GM18861 (cell line): ENCODE data around the gene RASEF.

ENCODE experiments used
- ATAC-seq: cut with Tn5 transposase; IDR thresholded peaks from one replicate; pipeline ENCODE4 v1.9.1; 2021; ENCODE audit not compliant: unreplicated experiment

RASEF gene

DNA sequence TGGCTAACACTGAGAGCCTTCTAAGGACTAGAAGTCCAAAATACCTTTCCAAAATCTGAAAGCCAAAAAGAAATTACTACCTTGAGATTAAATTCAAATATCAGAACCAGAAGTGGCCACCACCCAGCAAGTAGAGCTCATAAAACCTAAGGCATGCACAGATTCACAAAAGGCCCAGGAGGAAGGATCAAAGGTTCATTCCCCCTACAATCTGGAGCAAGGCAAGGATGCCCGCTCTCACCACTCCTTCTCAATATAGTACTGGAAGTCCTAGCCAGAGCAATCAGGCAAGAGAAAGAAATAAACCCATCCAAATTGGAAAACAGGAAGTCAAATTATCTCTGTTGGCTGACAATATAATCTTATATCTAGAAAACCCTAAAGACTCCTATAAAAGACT, 6.0 kb downstream of the RASEF start:
- ATAC-seq = no peak

DNA sequence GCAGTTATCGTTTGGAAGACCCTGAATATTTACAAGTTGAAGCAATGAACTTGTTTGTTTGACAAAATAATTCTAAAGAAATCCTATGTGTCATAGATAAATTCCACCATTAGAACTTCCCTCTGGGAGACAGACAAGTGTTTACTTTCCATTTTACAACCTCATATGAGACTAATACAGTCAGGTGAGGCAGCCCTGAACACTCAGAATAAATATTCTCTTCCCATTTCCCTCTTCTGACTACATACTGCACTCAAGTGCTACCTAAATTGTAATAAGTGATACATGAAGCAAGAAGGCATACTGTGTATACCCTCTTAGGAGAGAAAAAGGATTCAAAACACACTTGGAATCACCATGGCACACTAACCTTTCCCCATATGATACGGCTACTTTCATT, 6.8 kb downstream of the RASEF start:
- no peak for ATAC-seq

- ATAC-seq = no peak
Measured at GRCh38 chr9:83047839-83048775, 14.8 kb downstream of the RASEF start.

- no peak for ATAC-seq
Measured at GRCh38 chr9:83043597-83043996, 19.3 kb downstream of the RASEF start.

GRCh38 chr9:83041771-83042170, 21.2 kb downstream of the RASEF start:
- no peak for ATAC-seq

DNA sequence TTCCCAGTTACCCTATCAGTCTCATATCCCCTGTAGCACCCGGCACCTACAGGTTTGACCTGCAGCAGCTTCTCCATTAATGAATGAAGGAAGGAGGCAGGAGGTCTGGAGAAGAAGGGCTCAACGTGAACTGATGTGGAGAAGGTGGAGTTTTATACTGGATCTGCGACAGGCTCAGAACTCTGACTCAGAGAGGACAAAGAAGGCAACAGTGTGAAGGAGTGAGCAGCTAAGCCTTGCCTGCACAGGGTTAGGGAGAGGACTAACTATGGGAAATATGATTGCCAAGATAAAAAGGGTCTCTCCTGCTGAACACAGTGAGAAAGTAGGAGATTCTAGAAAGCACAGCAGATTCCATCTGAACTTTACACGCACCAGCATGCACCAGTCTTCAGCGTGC, 23.6 kb downstream of the RASEF start:
- no peak for ATAC-seq

DNA sequence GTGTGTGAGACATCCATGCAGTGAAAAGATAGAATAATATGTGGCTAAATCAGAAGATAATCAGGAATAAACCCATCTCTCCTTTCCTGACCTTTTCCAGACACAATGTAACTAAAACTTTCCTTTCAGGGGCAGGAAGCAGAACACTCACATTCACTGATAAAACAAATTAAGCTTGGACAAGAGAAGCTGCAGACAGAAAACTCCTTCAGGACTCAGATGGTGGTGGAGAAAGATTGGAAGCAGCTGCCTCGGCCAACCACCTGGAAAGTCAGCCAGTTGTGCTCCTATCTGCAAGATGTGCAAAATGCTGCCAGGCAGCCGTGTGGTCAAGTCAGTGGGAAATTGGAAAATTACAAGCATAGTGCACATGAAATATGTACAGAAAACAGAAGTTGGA, 26.9 kb downstream of the RASEF start:
- ATAC-seq = no peak

DNA sequence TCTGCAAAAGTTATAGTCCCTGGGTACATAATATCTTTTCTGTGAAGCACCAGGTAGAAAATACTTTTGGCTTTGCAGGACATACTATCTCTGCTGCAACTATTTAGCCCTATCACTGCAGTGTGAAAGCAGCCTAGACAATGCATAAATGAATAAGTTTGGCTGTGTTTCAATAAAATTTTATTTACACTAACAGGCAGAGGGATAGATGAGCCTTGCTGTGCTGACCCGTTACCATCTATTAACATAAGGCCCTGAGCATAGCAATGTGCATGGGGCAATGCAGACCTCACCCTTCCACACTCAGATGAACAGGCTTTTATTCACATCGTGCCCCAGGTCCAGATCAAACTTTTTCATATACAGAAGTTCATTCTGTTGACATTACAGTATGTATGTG, 27.8 kb downstream of the RASEF start:
- ATAC-seq = no peak

DNA sequence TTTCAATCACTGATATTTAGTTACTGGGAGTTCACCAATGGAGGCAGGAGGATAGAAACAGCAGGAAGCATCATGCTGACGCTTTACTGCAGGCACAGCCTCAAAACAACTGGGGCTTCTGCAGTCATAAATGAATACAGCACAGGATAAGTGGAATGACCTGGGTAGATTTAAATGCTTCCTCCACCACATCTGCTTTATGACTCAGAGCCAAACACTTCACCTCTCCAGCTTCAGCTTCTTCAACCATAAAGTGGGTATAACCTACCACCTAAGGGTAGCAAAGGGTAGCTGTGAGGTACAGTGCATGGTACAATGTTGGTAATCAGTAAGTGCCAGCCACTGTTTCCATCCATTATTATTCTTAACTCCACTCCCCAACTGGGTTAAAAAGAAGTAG, 28.4 kb downstream of the RASEF start:
- no peak for ATAC-seq

GRCh38 chr9:83034026-83034425, 28.9 kb downstream of the RASEF start:
- ATAC-seq = no peak

DNA sequence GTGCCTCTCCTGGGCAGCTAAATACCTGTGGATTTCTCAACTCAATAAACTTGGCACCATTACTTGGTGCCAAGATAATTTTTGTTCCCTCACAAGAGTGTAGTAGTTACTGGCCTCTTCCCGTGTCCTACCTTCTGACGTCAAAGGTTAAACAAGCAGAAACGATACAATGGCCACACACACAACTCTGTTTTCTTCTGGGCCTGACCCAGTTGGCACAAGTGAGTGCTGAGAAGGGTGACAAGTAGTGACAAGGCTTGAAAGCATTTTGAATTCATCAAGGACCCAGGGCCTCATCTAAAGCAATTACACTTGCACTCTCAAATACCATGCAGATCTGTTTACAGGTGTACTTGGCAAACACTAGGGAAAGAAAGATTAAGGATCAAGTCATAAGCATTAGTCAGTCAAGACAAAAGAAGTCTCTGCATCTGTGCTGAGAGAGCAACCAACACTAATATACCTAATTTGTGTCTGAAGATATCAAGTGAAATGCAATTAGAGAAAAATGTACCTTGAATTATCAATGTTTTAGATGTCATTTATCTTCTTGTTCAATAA, 30.8 kb downstream of the RASEF start:
- ATAC-seq = no peak

GRCh38 chr9:83030391-83031107, 32.4 kb downstream of the RASEF start:
- ATAC-seq = no peak

GRCh38 chr9:83029531-83030137, 33.3 kb downstream of the RASEF start:
- no peak for ATAC-seq

GRCh38 chr9:83027153-83027891, 35.6 kb downstream of the RASEF start:
- ATAC-seq = no peak

- no peak for ATAC-seq
Measured at GRCh38 chr9:83024506-83025125, 38.3 kb downstream of the RASEF start.

- no peak for ATAC-seq
Measured at GRCh38 chr9:83023151-83023550, 39.8 kb downstream of the RASEF start.

- ATAC-seq = no peak
Measured at GRCh38 chr9:83020864-83021263, 42.1 kb downstream of the RASEF start.

DNA sequence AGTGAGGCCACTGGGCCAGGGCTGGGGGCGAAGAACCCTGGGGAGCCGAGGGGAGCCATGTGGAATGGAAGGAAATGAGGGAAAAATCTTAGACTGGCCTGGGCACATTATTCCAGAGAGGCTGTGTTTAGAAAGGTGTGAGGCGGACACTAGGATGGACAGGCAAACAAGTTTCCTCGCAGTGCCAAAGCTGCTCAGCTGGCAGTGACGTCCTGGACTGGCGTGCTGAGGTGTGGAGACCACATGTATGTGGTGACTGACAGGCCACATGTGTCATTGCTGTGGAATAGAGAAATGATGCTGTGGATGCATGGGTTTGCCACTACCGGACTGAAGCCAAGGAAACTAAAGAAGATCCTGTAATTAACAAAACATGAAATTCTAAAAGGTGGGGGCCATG, 42.6 kb downstream of the RASEF start:
- no peak for ATAC-seq

DNA sequence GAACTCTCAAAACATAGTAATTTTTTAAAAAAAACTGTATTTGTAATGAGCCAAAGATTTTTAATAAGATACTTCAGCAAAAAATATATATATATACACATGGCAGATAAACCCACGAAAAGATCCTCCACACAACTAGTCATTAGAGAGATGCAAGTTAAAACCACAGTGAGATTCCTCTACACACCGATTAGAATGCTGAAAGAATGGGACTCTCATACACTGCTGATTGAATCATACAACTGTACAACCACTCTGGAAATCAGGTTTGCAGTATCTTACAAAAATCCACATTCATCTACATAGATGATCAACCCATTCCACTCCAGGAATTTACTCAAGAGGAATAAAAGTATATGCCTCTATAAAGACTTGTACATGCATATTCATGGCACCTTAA, 43.7 kb downstream of the RASEF start:
- ATAC-seq = no peak

GRCh38 chr9:83015897-83016296, 47.0 kb downstream of the RASEF start:
- no peak for ATAC-seq
